Neural cell (in vitro differentiated cells): Measurements from ENCODE around the gene DIP2C. TPM values are rescaled to one million over a fixed set of nuclear protein-coding genes. Genes with fewer than 3 reads are reported as not detected.

Source experiments
- H2AFZ ChIP-seq: fragments of 200-600, 300-800 bp; sonication (generic), shearing (Covaris generic); 2 replicates; pipeline ENCODE4 v1.6.0; 2014; ENCODE audit warnings: low read depth, mild to moderate bottlenecking, antibody characterized with exemption, low read length, moderate library complexity
- H3F3A ChIP-seq: fragments of 200-600 bp; shearing (Covaris generic); 2 replicates; pipeline ENCODE4 v1.6.1; 2016; ENCODE audit warnings: mild to moderate bottlenecking, moderate library complexity, mixed read lengths, antibody characterized with exemption, low read length; ENCODE audit not compliant: insufficient read depth, poor library complexity, severe bottlenecking
- H3K27ac ChIP-seq: fragments of 200-600, 300-800 bp; sonication (generic), shearing (Covaris generic); 2 replicates; pipeline ENCODE4 v1.5.1; 2014; ENCODE audit warnings: mild to moderate bottlenecking, low read length, moderate library complexity
- H3K27me3 ChIP-seq: fragments of 300-800, 200-600 bp; sonication (generic), shearing (Covaris generic); 2 replicates; pipeline ENCODE4 v1.6.0; 2014; ENCODE audit warnings: mild to moderate bottlenecking, low read depth, low read length, moderate library complexity; ENCODE audit not compliant: insufficient read depth
- H3K36me3 ChIP-seq: fragments of 300-800, 200-600 bp; sonication (generic), shearing (Covaris generic); 2 replicates; pipeline ENCODE4 v1.5.1; 2014; ENCODE audit warnings: mild to moderate bottlenecking, antibody characterized with exemption, low read length, moderate library complexity; ENCODE audit not compliant: insufficient read depth
- H3K4me2 ChIP-seq: fragments of 300-800, 200-600 bp; sonication (generic), shearing (Covaris generic); 2 replicates; pipeline ENCODE4 v1.6.0; 2014; ENCODE audit warnings: mild to moderate bottlenecking, low read length
- H3K4me3 ChIP-seq: fragments of 300-800, 200-600 bp; sonication (generic), shearing (Covaris generic); 2 replicates; pipeline ENCODE4 v1.5.1; 2014; ENCODE audit warnings: mild to moderate bottlenecking, low read length, moderate library complexity
- H3K79me2 ChIP-seq: fragments of 200-600 bp; shearing (Covaris generic); replicated peaks from 2 replicates; pipeline ENCODE4 v1.6.0; 2014; ENCODE audit warnings: mild to moderate bottlenecking, low read length, moderate library complexity; ENCODE audit not compliant: insufficient read depth
- H3K9ac ChIP-seq: fragments of 300-800, 200-600 bp; sonication (generic), shearing (Covaris generic); 2 replicates; pipeline ENCODE4 v1.6.1; 2016; ENCODE audit warnings: mild to moderate bottlenecking, low read length, mixed read lengths
- H3K9me2 ChIP-seq: fragments of 200-600 bp; shearing (Covaris generic); 2 replicates; pipeline ENCODE4 v1.6.1; 2016; ENCODE audit warnings: mild to moderate bottlenecking, low read length, mixed read lengths; ENCODE audit not compliant: insufficient read depth
- H3K9me3 ChIP-seq: fragments of 200-600, 300-800 bp; sonication (generic), shearing (Covaris generic); 2 replicates; pipeline ENCODE4 v1.6.1; 2016; ENCODE audit warnings: mild to moderate bottlenecking, mixed run types, low read length, moderate library complexity, mixed read lengths
- H4K20me1 ChIP-seq: fragments of 200-600 bp; shearing (Covaris generic); 2 replicates; pipeline ENCODE4 v1.6.1; 2016; ENCODE audit warnings: mild to moderate bottlenecking, mixed run types; ENCODE audit not compliant: insufficient read depth
- EP300 ChIP-seq: fragments of 450-650 bp; conservative IDR thresholded peaks from 2 replicates; pipeline ENCODE4 v1.6.1; 2014; ENCODE audit warnings: antibody characterized with exemption, mild to moderate bottlenecking, moderate library complexity; ENCODE audit not compliant: poor library complexity, severe bottlenecking
- EZH2 ChIP-seq: fragments of 200-600, 300-800 bp; shearing (Covaris generic), sonication (generic); IDR thresholded peaks from 2 replicates; pipeline ENCODE4 v1.6.1; 2014; ENCODE audit warnings: antibody characterized with exemption, low read length, borderline replicate concordance, mild to moderate bottlenecking; ENCODE audit not compliant: insufficient read depth, poor library complexity, severe bottlenecking
- MXI1 ChIP-seq: fragments of 450-650 bp; conservative IDR thresholded peaks from 2 replicates; pipeline ENCODE4 v1.6.1; 2014; ENCODE audit warnings: antibody characterized with exemption, mild to moderate bottlenecking; ENCODE audit not compliant: poor library complexity, severe bottlenecking
- POLR2AphosphoS5 ChIP-seq: IDR thresholded peaks from 2 replicates; pipeline ENCODE4 v1.6.1; 2012
- RAD21 ChIP-seq: fragments of 450-650 bp; conservative IDR thresholded peaks from 2 replicates; pipeline ENCODE4 v1.6.1; 2014; ENCODE audit warnings: antibody characterized with exemption, mild to moderate bottlenecking, moderate library complexity
- REST ChIP-seq: IDR thresholded peaks from 2 replicates; pipeline ENCODE4 v1.6.1; 2012; ENCODE audit warnings: borderline replicate concordance
- SMC3 ChIP-seq: fragments of 450-650 bp; conservative IDR thresholded peaks from 2 replicates; pipeline ENCODE4 v1.6.1; 2014; ENCODE audit warnings: antibody characterized with exemption, mild to moderate bottlenecking, moderate library complexity; ENCODE audit not compliant: poor library complexity
- TAF1 ChIP-seq: IDR thresholded peaks from 2 replicates; pipeline ENCODE4 v1.6.1; 2012; ENCODE audit warnings: low read depth
- polyA plus RNA-seq: library from polyadenylated mRNA; depleted of rRNA; stranded (reverse); fragments of >200 nt; gene quantifications from 2 replicates; pipeline ENCODE4 v1.2.3, GENCODE V29; 2014
- TF ChIP-seq, protein P1 (sequence below): fragments of 450-650 bp; IDR thresholded peaks from 2 replicates; pipeline ENCODE4 v1.5.1; 2014; ENCODE audit warnings: antibody characterized with exemption, mild to moderate bottlenecking, moderate library complexity; ENCODE audit not compliant: poor library complexity, severe bottlenecking

The DIP2C gene
- polyA plus RNA-seq, 1 donor from 2014 or later, result 24.1 TPM

- Histone ChIP-seq H3K36me3 (no peaks in the 10 kb centered on the region), H3K9me3 (no peaks in the 10 kb centered on the region), H3K9me2 (no peaks in the 10 kb centered on the region), H3K79me2 (peaks cover 38% of the 10 kb centered on the region), H4K20me1 (peaks cover 4% of the 10 kb centered on the region), H3K4me3 (no peak overlapping the region), H3K4me2 (no peak overlapping the region), H3F3A (no peaks in the 10 kb centered on the region), H3K9ac (no peak overlapping the region), H3K27me3 (no peaks in the 10 kb centered on the region), H3K27ac (no peak overlapping the region), H2AFZ (no peak overlapping the region)
- TF ChIP-seq EZH2 (no peak), REST (no peak), SMC3 (no peak), RAD21 (no peak), EP300 (no peak), MXI1 (no peak), TAF1 (no peak), POLR2AphosphoS5 (no peak)
- TF ChIP-seq, protein P1, sequence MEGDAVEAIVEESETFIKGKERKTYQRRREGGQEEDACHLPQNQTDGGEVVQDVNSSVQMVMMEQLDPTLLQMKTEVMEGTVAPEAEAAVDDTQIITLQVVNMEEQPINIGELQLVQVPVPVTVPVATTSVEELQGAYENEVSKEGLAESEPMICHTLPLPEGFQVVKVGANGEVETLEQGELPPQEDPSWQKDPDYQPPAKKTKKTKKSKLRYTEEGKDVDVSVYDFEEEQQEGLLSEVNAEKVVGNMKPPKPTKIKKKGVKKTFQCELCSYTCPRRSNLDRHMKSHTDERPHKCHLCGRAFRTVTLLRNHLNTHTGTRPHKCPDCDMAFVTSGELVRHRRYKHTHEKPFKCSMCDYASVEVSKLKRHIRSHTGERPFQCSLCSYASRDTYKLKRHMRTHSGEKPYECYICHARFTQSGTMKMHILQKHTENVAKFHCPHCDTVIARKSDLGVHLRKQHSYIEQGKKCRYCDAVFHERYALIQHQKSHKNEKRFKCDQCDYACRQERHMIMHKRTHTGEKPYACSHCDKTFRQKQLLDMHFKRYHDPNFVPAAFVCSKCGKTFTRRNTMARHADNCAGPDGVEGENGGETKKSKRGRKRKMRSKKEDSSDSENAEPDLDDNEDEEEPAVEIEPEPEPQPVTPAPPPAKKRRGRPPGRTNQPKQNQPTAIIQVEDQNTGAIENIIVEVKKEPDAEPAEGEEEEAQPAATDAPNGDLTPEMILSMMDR, result no peak
Observed at GRCh38 chr10:515674-516073, 173.8 kb downstream of the DIP2C start.

GRCh38 chr10:514137-514671, 175.3 kb downstream of the DIP2C start:
- TF ChIP-seq POLR2AphosphoS5 (no peak), EP300 (no peak), EZH2 (no peak), RAD21 (no peak), REST (no peak), SMC3 (no peak), TAF1 (no peak), MXI1 (no peak)
- TF ChIP-seq, protein P1, result no peak
- Histone ChIP-seq H3K4me3 (no peak overlapping the region), H3K36me3 (no peaks in the 10 kb centered on the region), H4K20me1 (peaks cover 4% of the 10 kb centered on the region), H3K4me2 (no peak overlapping the region), H3K27me3 (no peaks in the 10 kb centered on the region), H3K9me3 (no peaks in the 10 kb centered on the region), H3K9ac (no peak overlapping the region), H3K79me2 (peaks cover 38% of the 10 kb centered on the region), H2AFZ (no peak overlapping the region), H3K9me2 (no peaks in the 10 kb centered on the region), H3F3A (no peaks in the 10 kb centered on the region), H3K27ac (no peak overlapping the region)
